HCT116 (cell line): ENCODE results near the gene NDUFS1. TPM values are rescaled to one million over a fixed set of nuclear protein-coding genes. Genes with fewer than 3 reads are reported as not detected.

Source experiments
- ATAC-seq: fragments of 200-7000 bp; cut with Tn5 transposase; 2 replicates; pipeline ENCODE4 v1.9.1; 2020; ENCODE audit warnings: mild to moderate bottlenecking, moderate library complexity
- BruUV-seq: library from RNA; stranded (reverse); fragments of 400-500 nt; replicated peaks from 2 replicates; lab custom pipeline; 2021; lab: Mats Ljungman, UMichigan
- CTCF ChIA-PET: fragments of 300-600 bp; sonication (Branson Sonifier 250); formaldehyde crosslinking; loops from one replicate; lab custom pipeline; 2021; ENCODE audit warnings: antibody characterized with exemption; lab: Charles Lee
- POLR2A ChIA-PET: fragments of 300-600, 350-600 bp; sonication (Branson Sonifier 250); formaldehyde crosslinking; loops from one replicate; lab custom pipeline; 2021; ENCODE audit warnings: antibody characterized with exemption; lab: Charles Lee
- RAD21 ChIA-PET, 2 experiments: fragments of 300-600 bp; sonication (Branson Sonifier 250); formaldehyde crosslinking; loops; one replicate each; lab custom pipeline; 2023; ENCODE audit warnings: low total read pairs in 2 of 2; ENCODE audit not compliant: uncharacterized antibody in 2 of 2, unreplicated experiment in 2 of 2, low non-redundant PET in 1 of 2; lab: Charles Lee
- DNase-seq: peaks from one replicate; pipeline ENCODE4 v3.0.0-alpha.2; 2010; ENCODE audit warnings: low read depth, low spot score
- H2AFZ ChIP-seq: fragments of 200-600 bp; shearing (Covaris generic), sonication (generic); 2 replicates; pipeline ENCODE4 v1.6.1; 2017; ENCODE audit warnings: low read depth, mixed run types, mixed read lengths, antibody characterized with exemption, low read length; ENCODE audit not compliant: poor library complexity, severe bottlenecking
- H3K27ac ChIP-seq: 2 replicates; pipeline ENCODE4 v1.5.1; 2012; ENCODE audit warnings: low read depth, low read length
- H3K27me3 ChIP-seq: fragments of 200-600 bp; sonication (generic); 2 replicates; pipeline ENCODE4 v1.6.1; 2016; ENCODE audit warnings: mixed run types, low read length, mixed read lengths; ENCODE audit not compliant: insufficient read depth
- H3K36me3 ChIP-seq, 2 experiments: fragments of 200-500 bp in 1 of 2; fragments of 200-600 bp in 1 of 2; sonication (Bioruptor generic) in 1 of 2; sonication (generic) in 1 of 2; 2 replicates each; pipeline versions ENCODE4 v1.5.1 to v1.6.1; 2014 to 2016; ENCODE audit warnings: low read length in 2 of 2, inconsistent platforms in 1 of 2, mixed read lengths in 1 of 2, mixed run types in 1 of 2; ENCODE audit not compliant: insufficient read depth in 2 of 2, control insufficient read depth in 1 of 2
- H3K4me1 ChIP-seq, 2 experiments: fragments of 200-600 bp in 1 of 2; sonication (generic) in 1 of 2; 2 replicates each; pipeline versions ENCODE4 v1.5.1 to v1.6.1; 2012 to 2017; ENCODE audit warnings: low read length in 2 of 2, inconsistent platforms in 1 of 2, mild to moderate bottlenecking in 1 of 2, mixed read lengths in 1 of 2, mixed run types in 1 of 2, moderate library complexity in 1 of 2; ENCODE audit not compliant: insufficient read depth in 2 of 2, control insufficient read depth in 1 of 2
- H3K4me2 ChIP-seq: fragments of 200-600 bp; sonication (generic); 2 replicates; pipeline ENCODE4 v1.6.1; 2017; ENCODE audit warnings: mixed run types, low read length, mixed read lengths
- H3K4me3 ChIP-seq, 2 experiments: fragments of 200-600 bp in 1 of 2; sonication (generic) in 1 of 2; replicated peaks in 1 of 2; 2 replicates each; pipeline ENCODE4 v1.5.1; 2011 to 2016; ENCODE audit warnings: low read length in 2 of 2, control low read depth in 1 of 2, low read depth in 1 of 2, mild to moderate bottlenecking in 1 of 2, mixed read lengths in 1 of 2, mixed run types in 1 of 2
- H3K79me2 ChIP-seq: fragments of 200-600 bp; sonication (generic); 2 replicates; pipeline ENCODE4 v1.6.1; 2017; ENCODE audit warnings: mild to moderate bottlenecking, mixed run types, low read length, moderate library complexity, mixed read lengths; ENCODE audit not compliant: insufficient read depth
- H3K9ac ChIP-seq: fragments of 200-600 bp; sonication (generic); 2 replicates; pipeline ENCODE4 v1.6.1; 2016; ENCODE audit warnings: low read length, mixed read lengths
- H3K9me2 ChIP-seq: fragments of 200-600 bp; sonication (generic), shearing (Covaris generic); 2 replicates; pipeline ENCODE4 v1.6.1; 2017; ENCODE audit warnings: mixed run types, mild to moderate bottlenecking, moderate library complexity; ENCODE audit not compliant: insufficient read depth
- H3K9me3 ChIP-seq, 2 experiments: fragments of 200-500 bp in 1 of 2; fragments of 200-600 bp in 1 of 2; sonication (Bioruptor generic) in 1 of 2; sonication (generic) in 1 of 2; 2 replicates each; pipeline ENCODE4 v1.6.1; 2014 to 2017; ENCODE audit warnings: low read length in 2 of 2, mixed read lengths in 2 of 2, inconsistent platforms in 1 of 2, low read depth in 1 of 2, mild to moderate bottlenecking in 1 of 2, mixed run types in 1 of 2, moderate library complexity in 1 of 2; ENCODE audit not compliant: control insufficient read depth in 1 of 2, insufficient read depth in 1 of 2
- H4K20me1 ChIP-seq: fragments of 200-600 bp; sonication (generic), shearing (Covaris generic); 2 replicates; pipeline ENCODE4 v1.6.1; 2017; ENCODE audit warnings: mixed run types, mild to moderate bottlenecking, moderate library complexity; ENCODE audit not compliant: insufficient read depth
- CTCF ChIP-seq, 3 experiments: fragments of 200-600 bp in 1 of 3; sonication (generic) in 1 of 3; IDR thresholded peaks in 2 of 3; conservative IDR thresholded peaks in 1 of 3; 2 replicates each; pipeline ENCODE4 v1.5.1; 2012 to 2017; ENCODE audit warnings: low read depth in 2 of 3, low read length in 2 of 3, antibody characterized with exemption in 1 of 3, borderline replicate concordance in 1 of 3, control low read depth in 1 of 3, mild to moderate bottlenecking in 1 of 3, mixed read lengths in 1 of 3, mixed run types in 1 of 3, moderate library complexity in 1 of 3; ENCODE audit not compliant: insufficient read depth in 1 of 3
- JUND ChIP-seq: IDR thresholded peaks from 2 replicates; pipeline ENCODE4 v1.6.1; 2012
- POLR2AphosphoS5 ChIP-seq: IDR thresholded peaks from 2 replicates; pipeline ENCODE4 v1.6.1; 2011; ENCODE audit warnings: mild to moderate bottlenecking, low read depth, low read length, moderate library complexity
- ZFX ChIP-seq: fragments of 450-650 bp; IDR thresholded peaks from 2 replicates; pipeline ENCODE4 v1.6.1; 2017
- intact Hi-C: fragments of 100-400 bp; cut with micrococcal nuclease; formaldehyde crosslinking; loops from 2 replicates; pipeline ENCODE4 v1.10.0; 2022
- total RNA-seq: library from RNA; stranded (reverse); gene quantifications from one replicate; pipeline ENCODE4 v1.2.1, GENCODE V29; 2021; ENCODE audit not compliant: unreplicated experiment
- TF ChIP-seq, protein P1 (sequence below): IDR thresholded peaks from 2 replicates; pipeline ENCODE4 v1.6.1; 2011; ENCODE audit warnings: mild to moderate bottlenecking, low read length, moderate library complexity; ENCODE audit not compliant: insufficient replicate concordance; ENCODE audit errors: extremely low read depth

NDUFS1 gene
- total RNA-seq, 1 experiment from 2014 or later = 86.6 TPM

DNA sequence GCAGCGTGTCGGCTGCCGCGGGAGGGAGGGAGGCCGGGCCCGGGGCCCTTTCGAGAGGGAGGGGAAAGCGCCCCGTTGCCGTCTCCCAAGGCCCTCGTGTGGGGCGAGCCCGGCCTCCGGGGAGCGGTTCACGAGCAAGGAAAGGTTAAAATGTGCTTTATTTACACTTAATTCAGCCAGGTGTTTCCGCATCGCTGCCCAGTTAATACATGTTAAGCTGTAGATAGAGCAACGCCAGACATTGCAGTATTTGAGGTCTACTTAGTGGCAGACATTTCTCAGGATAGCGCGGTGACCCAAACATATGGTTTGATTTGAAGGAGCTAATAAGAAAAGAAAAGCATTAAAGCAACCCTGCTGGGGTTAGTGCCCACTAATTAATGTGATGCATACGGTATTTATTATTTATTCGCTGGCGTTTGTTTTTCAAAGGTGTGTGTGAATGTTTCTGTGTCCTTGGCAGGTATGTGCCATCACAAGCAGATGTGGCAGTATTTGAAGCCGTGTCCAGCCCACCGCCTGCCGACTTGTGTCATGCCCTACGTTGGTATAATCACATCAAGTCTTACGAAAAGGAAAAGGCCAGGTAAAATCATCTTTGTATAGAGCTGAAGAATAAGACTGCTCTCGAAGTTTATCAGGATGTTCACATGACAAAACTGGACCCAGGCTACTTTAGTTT is 1.0 kb upstream of the NDUFS1 start:
- Histone ChIP-seq H3K36me3 (peaks cover 17 to 29% of the 10 kb centered on the region in 2 experiments), H2AFZ (no peak overlapping the region), H3K9me2 (no peaks in the 10 kb centered on the region), H3K9ac (peak overlapping the region; percentile 81), H3K27ac (peak overlapping the region; percentile 62), H3K4me1 (peaks cover 10 to 21% of the 10 kb centered on the region in 2 experiments; a peak in 3 of 4 replicates), H3K9me3 (no peaks in the 10 kb centered on the region), H3K79me2 (peaks cover 78% of the 10 kb centered on the region), H3K4me3 (peak overlapping the region; percentile 85 to 97), H4K20me1 (peaks cover 11% of the 10 kb centered on the region; the same call in 1 of the 2 replicates), H3K27me3 (no peaks in the 10 kb centered on the region), H3K4me2 (peak overlapping the region; percentile 90)
- ChIA-PET POLR2A (interaction anchor here (1.1 kb wide), 1 partner anchor 64 kb away, joined by 3 read pairs; no protein-coding TSS in a partner anchor), RAD21 (no interaction called here), CTCF (no interaction called here)
- TF ChIP-seq ZFX = peak; percentile 57
- TF ChIP-seq, protein P1, sequence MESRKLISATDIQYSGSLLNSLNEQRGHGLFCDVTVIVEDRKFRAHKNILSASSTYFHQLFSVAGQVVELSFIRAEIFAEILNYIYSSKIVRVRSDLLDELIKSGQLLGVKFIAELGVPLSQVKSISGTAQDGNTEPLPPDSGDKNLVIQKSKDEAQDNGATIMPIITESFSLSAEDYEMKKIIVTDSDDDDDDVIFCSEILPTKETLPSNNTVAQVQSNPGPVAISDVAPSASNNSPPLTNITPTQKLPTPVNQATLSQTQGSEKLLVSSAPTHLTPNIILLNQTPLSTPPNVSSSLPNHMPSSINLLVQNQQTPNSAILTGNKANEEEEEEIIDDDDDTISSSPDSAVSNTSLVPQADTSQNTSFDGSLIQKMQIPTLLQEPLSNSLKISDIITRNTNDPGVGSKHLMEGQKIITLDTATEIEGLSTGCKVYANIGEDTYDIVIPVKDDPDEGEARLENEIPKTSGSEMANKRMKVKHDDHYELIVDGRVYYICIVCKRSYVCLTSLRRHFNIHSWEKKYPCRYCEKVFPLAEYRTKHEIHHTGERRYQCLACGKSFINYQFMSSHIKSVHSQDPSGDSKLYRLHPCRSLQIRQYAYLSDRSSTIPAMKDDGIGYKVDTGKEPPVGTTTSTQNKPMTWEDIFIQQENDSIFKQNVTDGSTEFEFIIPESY = no peak
- no peak for TF ChIP-seq JUND
- no peak for TF ChIP-seq CTCF (IDR thresholded peaks at IDR 0.05 in 2 of 3, conservative IDR thresholded peaks at IDR 0.05 in 1 of 3; ENCODE audit: borderline replicate concordance in 1 of 3, insufficient read depth in 1 of 3, low read depth in 2 of 3, low read length in 2 of 3)
- TF ChIP-seq POLR2AphosphoS5 = peak; percentile 13; the same call in 1 of the 2 replicates
- no peak for DNase-seq
- no peak; the same call in 1 of the 2 replicates for ATAC-seq
- intact Hi-C loops = loop anchor here (5.0 kb wide), 1 partner anchor 397 kb away; no protein-coding TSS in a partner anchor
- TSS peak; percentile 71 for BruUV-seq
